GM11168 (cell line): Measurements from ENCODE around the gene BICDL2.

Source experiments
- in situ Hi-C: fragments of 300-500 bp; cut with MboI; formaldehyde crosslinking; loops from one replicate; pipeline ENCODE4 v1.12.0; 2022; ENCODE audit warnings: low sequenced_read_pairs; ENCODE audit not compliant: unreplicated experiment

Gene BICDL2

GRCh38 chr16:3051009-3051408 lies 14.3 kb upstream of the BICDL2 start:
- in situ Hi-C loops = no loop called here

GRCh38 chr16:3050487-3050886 lies 13.7 kb upstream of the BICDL2 start:
- in situ Hi-C loops = no loop called here

- in situ Hi-C loops = no loop called here
Observed at GRCh38 chr16:3049921-3050481, 13.3 kb upstream of the BICDL2 start.

- in situ Hi-C loops = no loop called here
Observed at GRCh38 chr16:3047387-3047720, 10.6 kb upstream of the BICDL2 start.

- in situ Hi-C loops = no loop called here
Observed at GRCh38 chr16:3046641-3047386, 10.1 kb upstream of the BICDL2 start.

GRCh38 chr16:3045758-3046640 lies 9.3 kb upstream of the BICDL2 start, which contains the start of gene MMP25:
MMP25 (plus strand) TSS chr16:3046561; CDS start chr16:3046918, 357 bp downstream.
- in situ Hi-C loops = no loop called here

- in situ Hi-C loops = no loop called here
Observed at GRCh38 chr16:3044708-3045107, 8.0 kb upstream of the BICDL2 start.

- in situ Hi-C loops = no loop called here
Observed at GRCh38 chr16:3042376-3042775, 5.6 kb upstream of the BICDL2 start.

- in situ Hi-C loops = no loop called here
Observed at GRCh38 chr16:3038896-3039295, 2.2 kb upstream of the BICDL2 start.

- in situ Hi-C loops = no loop called here
Observed at GRCh38 chr16:3038256-3038655, 1.5 kb upstream of the BICDL2 start.

GRCh38 chr16:3035972-3036725 lies 595 bp downstream of the BICDL2 start:
- in situ Hi-C loops = no loop called here

GRCh38 chr16:3035289-3035971 lies 1.3 kb downstream of the BICDL2 start:
- in situ Hi-C loops = no loop called here

- in situ Hi-C loops = no loop called here
Observed at GRCh38 chr16:3032624-3033023, 4.1 kb downstream of the BICDL2 start.

GRCh38 chr16:3030222-3031212 lies 6.2 kb downstream of the BICDL2 start:
- in situ Hi-C loops = no loop called here

- in situ Hi-C loops = no loop called here
Observed at GRCh38 chr16:3029491-3030221, 7.1 kb downstream of the BICDL2 start.

- in situ Hi-C loops = no loop called here
Observed at GRCh38 chr16:3028716-3029319, 7.9 kb downstream of the BICDL2 start.

- in situ Hi-C loops = no loop called here
Observed at GRCh38 chr16:3027983-3028715, 8.6 kb downstream of the BICDL2 start.
